HG03135 (cell line): ENCODE data around the gene USF2.

Experiments
- ATAC-seq: cut with Tn5 transposase; IDR thresholded peaks from one replicate; pipeline ENCODE4 v1.9.1; 2021; ENCODE audit warnings: mild to moderate bottlenecking, moderate library complexity; ENCODE audit not compliant: unreplicated experiment

The USF2 gene

GRCh38 chr19:35240327-35240726 lies 28.4 kb upstream of the USF2 start:
- ATAC-seq = no peak

GRCh38 chr19:35241417-35241816 lies 27.3 kb upstream of the USF2 start:
- no peak for ATAC-seq

GRCh38 chr19:35246466-35247092 lies 22.2 kb upstream of the USF2 start:
- ATAC-seq = no peak

- peak; percentile 34 for ATAC-seq
Observed at GRCh38 chr19:35247526-35248309, 21.0 kb upstream of the USF2 start.

- ATAC-seq = peak; percentile 84
Observed at GRCh38 chr19:35248310-35249145, 20.2 kb upstream of the USF2 start, which contains the start of gene LSR. Gene LSR (plus strand): TSS chr19:35249002. CDS start chr19:35249023, 21 bp downstream.

GRCh38 chr19:35249146-35249847 lies 19.5 kb upstream of the USF2 start:
- ATAC-seq = no peak

- no peak for ATAC-seq
Observed at GRCh38 chr19:35249848-35250711, 18.7 kb upstream of the USF2 start.

- ATAC-seq = no peak
Observed at GRCh38 chr19:35251456-35251855, 17.3 kb upstream of the USF2 start.

- no peak for ATAC-seq
Observed at GRCh38 chr19:35253316-35254286, 15.2 kb upstream of the USF2 start.

GRCh38 chr19:35254341-35255297 lies 14.1 kb upstream of the USF2 start:
- ATAC-seq = no peak

- no peak for ATAC-seq
Observed at GRCh38 chr19:35256566-35256965, 12.2 kb upstream of the USF2 start.

GRCh38 chr19:35257113-35257461 lies 11.7 kb upstream of the USF2 start:
- no peak for ATAC-seq

GRCh38 chr19:35260694-35261304 lies 8.0 kb upstream of the USF2 start:
- no peak for ATAC-seq

GRCh38 chr19:35261356-35262100 lies 7.2 kb upstream of the USF2 start:
- ATAC-seq = no peak

- ATAC-seq = no peak
Observed at GRCh38 chr19:35262101-35262761, 6.5 kb upstream of the USF2 start.
